Embryonic facial prominence (tissue), 1 donor: ENCODE results near the gene NNAT.

Experiments used
- DNase-seq: peaks from one replicate; pipeline ENCODE4 v3.0.0-alpha.2; 2016; ENCODE audit errors: extremely low spot score

The NNAT gene

GRCh38 chr20:37523911-37524700 lies 3.1 kb downstream of the NNAT start:
- no peak for DNase-seq

GRCh38 chr20:37524859-37525708 lies 4.0 kb downstream of the NNAT start:
- DNase-seq = no peak

- no peak for DNase-seq
Observed at GRCh38 chr20:37525810-37526209, 4.8 kb downstream of the NNAT start.

- no peak for DNase-seq
Observed at GRCh38 chr20:37526238-37526838, 5.3 kb downstream of the NNAT start.

- DNase-seq = no peak
Observed at GRCh38 chr20:37526839-37527637, 6.0 kb downstream of the NNAT start.

- peak; percentile 70 for DNase-seq
Observed at GRCh38 chr20:37527638-37528445, 6.8 kb downstream of the NNAT start, which contains the start of gene BLCAP. BLCAP (minus strand) TSS chr20:37527876; CDS start chr20:37519174, 8,702 bp downstream.

- DNase-seq = no peak
Observed at GRCh38 chr20:37528446-37529213, 7.6 kb downstream of the NNAT start.

- no peak for DNase-seq
Observed at GRCh38 chr20:37529214-37529967, 8.3 kb downstream of the NNAT start.

- no peak for DNase-seq
Observed at GRCh38 chr20:37529968-37530600, 9.0 kb downstream of the NNAT start.

- DNase-seq = no peak
Observed at GRCh38 chr20:37530696-37531095, 9.6 kb downstream of the NNAT start.

- no peak for DNase-seq
Observed at GRCh38 chr20:37531856-37532255, 10.8 kb downstream of the NNAT start.

- no peak for DNase-seq
Observed at GRCh38 chr20:37533154-37533715, 12.2 kb downstream of the NNAT start.

GRCh38 chr20:37534401-37535157 lies 13.5 kb downstream of the NNAT start:
- peak; percentile 70 for DNase-seq

GRCh38 chr20:37535443-37536132 lies 14.5 kb downstream of the NNAT start:
- DNase-seq = no peak

GRCh38 chr20:37537505-37537904 lies 16.5 kb downstream of the NNAT start:
- no peak for DNase-seq

- no peak for DNase-seq
Observed at GRCh38 chr20:37538003-37538402, 17.0 kb downstream of the NNAT start.

- no peak for DNase-seq
Observed at GRCh38 chr20:37539424-37539823, 18.4 kb downstream of the NNAT start.
